ENCODE data around the gene APOL5.
"Not testable (repeated sequence)": the region's sequence is repeated elsewhere in the genome, so short reads cannot be mapped to it uniquely, and the experiment has no call there.

The APOL5 gene

DNA sequence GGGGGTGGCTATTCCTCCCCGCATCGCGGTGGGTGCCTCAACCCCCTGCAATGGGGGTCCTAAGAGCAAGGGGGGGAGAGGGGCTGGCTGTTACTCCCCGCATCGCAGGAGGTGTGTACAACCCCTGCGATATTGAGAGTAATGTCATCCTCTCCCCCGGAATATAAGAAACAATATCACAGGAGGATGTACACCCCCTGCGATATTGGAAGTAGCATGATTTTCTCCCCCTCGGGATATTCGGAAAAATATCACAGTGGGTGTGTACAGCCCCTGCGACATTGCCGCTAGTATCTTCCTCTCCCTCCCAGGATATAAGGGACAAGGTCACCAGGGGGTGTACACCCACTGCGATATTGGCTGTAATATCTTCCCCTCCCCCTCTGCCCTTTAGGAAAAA lies 22.5 kb upstream of the APOL5 start:
- Histone ChIP-seq H3K4me2 (ENCODE audit: low read length) (no peak overlapping the region), H2AFZ (ENCODE audit: low read length) (no peak overlapping the region), H3K4me1 (ENCODE audit: insufficient read depth, low read length, severe bottlenecking) (peaks cover 9% of the 10 kb centered on the region), H3K4me3 (ENCODE audit: low read depth, low read length, poor library complexity, severe bottlenecking) (no peak overlapping the region), H3F3A (ENCODE audit: insufficient read depth, low read length) (no peaks in the 10 kb centered on the region), H3K36me3 (ENCODE audit: insufficient read depth, low read length) (no peaks in the 10 kb centered on the region), H3K27ac (ENCODE audit: low read depth, low read length, poor library complexity, severe bottlenecking) (no peak overlapping the region), H3K27me3 (ENCODE audit: insufficient read depth, low read length) (no peaks in the 10 kb centered on the region), H3K9me3 (ENCODE audit: low read length) (no peaks in the 10 kb centered on the region), H4K20me1 (ENCODE audit: insufficient read depth, low read length) (no peaks in the 10 kb centered on the region), H3K79me2 (ENCODE audit: insufficient read depth, low read length) (no peaks in the 10 kb centered on the region), H3K9me2 (ENCODE audit: low read depth, low read length) (no peaks in the 10 kb centered on the region), H3K9ac (ENCODE audit: low read length) (no peak overlapping the region)
- TF ChIP-seq, protein P1, sequence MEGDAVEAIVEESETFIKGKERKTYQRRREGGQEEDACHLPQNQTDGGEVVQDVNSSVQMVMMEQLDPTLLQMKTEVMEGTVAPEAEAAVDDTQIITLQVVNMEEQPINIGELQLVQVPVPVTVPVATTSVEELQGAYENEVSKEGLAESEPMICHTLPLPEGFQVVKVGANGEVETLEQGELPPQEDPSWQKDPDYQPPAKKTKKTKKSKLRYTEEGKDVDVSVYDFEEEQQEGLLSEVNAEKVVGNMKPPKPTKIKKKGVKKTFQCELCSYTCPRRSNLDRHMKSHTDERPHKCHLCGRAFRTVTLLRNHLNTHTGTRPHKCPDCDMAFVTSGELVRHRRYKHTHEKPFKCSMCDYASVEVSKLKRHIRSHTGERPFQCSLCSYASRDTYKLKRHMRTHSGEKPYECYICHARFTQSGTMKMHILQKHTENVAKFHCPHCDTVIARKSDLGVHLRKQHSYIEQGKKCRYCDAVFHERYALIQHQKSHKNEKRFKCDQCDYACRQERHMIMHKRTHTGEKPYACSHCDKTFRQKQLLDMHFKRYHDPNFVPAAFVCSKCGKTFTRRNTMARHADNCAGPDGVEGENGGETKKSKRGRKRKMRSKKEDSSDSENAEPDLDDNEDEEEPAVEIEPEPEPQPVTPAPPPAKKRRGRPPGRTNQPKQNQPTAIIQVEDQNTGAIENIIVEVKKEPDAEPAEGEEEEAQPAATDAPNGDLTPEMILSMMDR (IDR thresholded peaks at IDR 0.05; ENCODE audit: low read length) = no peak
- TF ChIP-seq EZH2 (IDR thresholded peaks at IDR 0.05; ENCODE audit: borderline replicate concordance, low read length) = no peak

DNA sequence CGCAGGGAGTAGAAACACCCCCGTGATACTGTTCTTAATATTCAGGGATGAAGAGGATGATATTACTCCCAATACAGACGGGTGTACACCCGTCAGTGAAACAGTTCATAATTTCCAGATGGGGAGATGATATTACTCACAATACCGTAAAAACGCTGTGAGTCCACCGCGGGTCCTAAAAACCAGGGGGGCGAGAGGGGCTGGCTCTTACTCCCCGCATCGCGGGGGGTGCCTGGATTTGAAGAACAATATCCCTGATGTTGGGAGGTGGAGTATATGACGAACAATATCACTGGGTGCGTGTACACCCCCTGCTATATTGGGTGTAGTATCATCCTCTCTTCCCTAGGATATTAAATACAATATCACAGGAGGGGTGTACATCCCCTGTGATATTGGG lies 20.5 kb upstream of the APOL5 start:
- no peaks in the 10 kb centered on the region for H3K79me2 ChIP-seq (ENCODE audit: insufficient read depth, low read length)
- H3F3A ChIP-seq (ENCODE audit: insufficient read depth, low read length) = no peaks in the 10 kb centered on the region
- H4K20me1 ChIP-seq (ENCODE audit: insufficient read depth, low read length) = no peaks in the 10 kb centered on the region
- no peaks in the 10 kb centered on the region for H3K9me2 ChIP-seq (ENCODE audit: low read depth, low read length)
- H3K9ac ChIP-seq (ENCODE audit: low read length) = no peak overlapping the region
- no peak overlapping the region for H2AFZ ChIP-seq (ENCODE audit: low read length)
- no peak overlapping the region for H3K4me3 ChIP-seq (ENCODE audit: low read depth, low read length, poor library complexity, severe bottlenecking)
- H3K4me2 ChIP-seq (ENCODE audit: low read length) = no peak overlapping the region
- no peak for TF ChIP-seq EZH2 (IDR thresholded peaks at IDR 0.05; ENCODE audit: borderline replicate concordance, low read length)
- TF ChIP-seq, protein P1 (IDR thresholded peaks at IDR 0.05; ENCODE audit: low read length) = no peak
- H3K27me3 ChIP-seq (ENCODE audit: insufficient read depth, low read length) = no peaks in the 10 kb centered on the region
- H3K9me3 ChIP-seq (ENCODE audit: low read length) = no peaks in the 10 kb centered on the region
- H3K4me1 ChIP-seq (ENCODE audit: insufficient read depth, low read length, severe bottlenecking) = no peaks in the 10 kb centered on the region
- H3K36me3 ChIP-seq (ENCODE audit: insufficient read depth, low read length) = no peaks in the 10 kb centered on the region
- no peak overlapping the region for H3K27ac ChIP-seq (ENCODE audit: low read depth, low read length, poor library complexity, severe bottlenecking)

GRCh38 chr22:35699852-35700251 lies 17.8 kb upstream of the APOL5 start:
- not testable (repeated sequence) for H3K27me3 ChIP-seq (ENCODE audit: insufficient read depth, low read length); H3K36me3 ChIP-seq (ENCODE audit: insufficient read depth, low read length); H3K4me1 ChIP-seq (ENCODE audit: insufficient read depth, low read length, severe bottlenecking); H3F3A ChIP-seq (ENCODE audit: insufficient read depth, low read length); H3K4me3 ChIP-seq (ENCODE audit: low read depth, low read length, poor library complexity, severe bottlenecking); H2AFZ ChIP-seq (ENCODE audit: low read length); H3K27ac ChIP-seq (ENCODE audit: low read depth, low read length, poor library complexity, severe bottlenecking); H3K4me2 ChIP-seq (ENCODE audit: low read length); H4K20me1 ChIP-seq (ENCODE audit: insufficient read depth, low read length); H3K9me2 ChIP-seq (ENCODE audit: low read depth, low read length); H3K79me2 ChIP-seq (ENCODE audit: insufficient read depth, low read length); H3K9me3 ChIP-seq (ENCODE audit: low read length); H3K9ac ChIP-seq (ENCODE audit: low read length)

- Histone ChIP-seq H3K9ac (ENCODE audit: low read length) (no peak overlapping the region), H3K36me3 (ENCODE audit: insufficient read depth, low read length) (no peaks in the 10 kb centered on the region), H3K4me2 (ENCODE audit: low read length) (no peak overlapping the region), H3K4me3 (ENCODE audit: low read depth, low read length, poor library complexity, severe bottlenecking) (no peak overlapping the region), H3K9me3 (ENCODE audit: low read length) (no peaks in the 10 kb centered on the region), H3K27me3 (ENCODE audit: insufficient read depth, low read length) (no peaks in the 10 kb centered on the region), H3K27ac (ENCODE audit: low read depth, low read length, poor library complexity, severe bottlenecking) (no peak overlapping the region), H3K9me2 (ENCODE audit: low read depth, low read length) (no peaks in the 10 kb centered on the region), H3K79me2 (ENCODE audit: insufficient read depth, low read length) (no peaks in the 10 kb centered on the region), H4K20me1 (ENCODE audit: insufficient read depth, low read length) (no peaks in the 10 kb centered on the region), H3K4me1 (ENCODE audit: insufficient read depth, low read length, severe bottlenecking) (no peaks in the 10 kb centered on the region), H3F3A (ENCODE audit: insufficient read depth, low read length) (no peaks in the 10 kb centered on the region), H2AFZ (ENCODE audit: low read length) (no peak overlapping the region)
- TF ChIP-seq, protein P1 (IDR thresholded peaks at IDR 0.05; ENCODE audit: low read length) = no peak
- TF ChIP-seq EZH2 (IDR thresholded peaks at IDR 0.05; ENCODE audit: borderline replicate concordance, low read length) = no peak
Observed at GRCh38 chr22:35703861-35704584, 13.6 kb upstream of the APOL5 start.
